ENCODE measurements around the gene SP7. TPM values are rescaled to one million over a fixed set of nuclear protein-coding genes. Genes with fewer than 3 reads are reported as not detected.
A peak's percentile ranks its signal among the peaks of the same experiment; 100 is the strongest.

Gene SP7
- total RNA-seq, 1 experiment from 2014 or later: not detected

DNA sequence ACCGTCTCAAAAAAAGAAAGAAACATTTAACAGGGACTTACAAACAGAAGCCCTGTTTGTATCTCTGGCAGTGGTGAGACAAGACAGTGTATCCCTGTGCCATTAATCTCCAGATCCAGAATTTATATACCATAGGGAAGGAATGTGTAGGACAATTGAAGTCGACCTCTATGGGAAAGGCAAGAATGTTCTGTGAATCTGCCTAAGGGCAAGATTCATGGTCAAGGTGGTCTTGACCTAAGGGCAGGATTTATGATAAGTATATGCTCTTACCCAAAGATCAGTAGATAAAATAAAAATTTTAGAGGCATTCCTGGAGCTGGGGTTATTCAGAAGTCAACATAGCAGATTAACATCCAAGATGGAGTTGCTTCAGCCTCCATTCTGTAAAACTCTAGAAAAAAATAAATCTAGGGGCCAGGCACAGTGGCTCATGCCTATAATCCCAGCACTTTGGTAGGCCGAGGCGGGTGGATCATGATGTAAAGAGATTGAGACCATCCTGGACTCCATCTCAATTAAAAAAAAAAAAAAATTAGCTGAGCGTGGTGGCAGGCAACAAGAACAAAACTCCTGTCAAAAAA, 22.8 kb upstream of the SP7 start:
- TF ChIP-seq EZH2 (IDR thresholded peaks at IDR 0.05; ENCODE audit: low read depth): no peak
- TF ChIP-seq, protein P1, sequence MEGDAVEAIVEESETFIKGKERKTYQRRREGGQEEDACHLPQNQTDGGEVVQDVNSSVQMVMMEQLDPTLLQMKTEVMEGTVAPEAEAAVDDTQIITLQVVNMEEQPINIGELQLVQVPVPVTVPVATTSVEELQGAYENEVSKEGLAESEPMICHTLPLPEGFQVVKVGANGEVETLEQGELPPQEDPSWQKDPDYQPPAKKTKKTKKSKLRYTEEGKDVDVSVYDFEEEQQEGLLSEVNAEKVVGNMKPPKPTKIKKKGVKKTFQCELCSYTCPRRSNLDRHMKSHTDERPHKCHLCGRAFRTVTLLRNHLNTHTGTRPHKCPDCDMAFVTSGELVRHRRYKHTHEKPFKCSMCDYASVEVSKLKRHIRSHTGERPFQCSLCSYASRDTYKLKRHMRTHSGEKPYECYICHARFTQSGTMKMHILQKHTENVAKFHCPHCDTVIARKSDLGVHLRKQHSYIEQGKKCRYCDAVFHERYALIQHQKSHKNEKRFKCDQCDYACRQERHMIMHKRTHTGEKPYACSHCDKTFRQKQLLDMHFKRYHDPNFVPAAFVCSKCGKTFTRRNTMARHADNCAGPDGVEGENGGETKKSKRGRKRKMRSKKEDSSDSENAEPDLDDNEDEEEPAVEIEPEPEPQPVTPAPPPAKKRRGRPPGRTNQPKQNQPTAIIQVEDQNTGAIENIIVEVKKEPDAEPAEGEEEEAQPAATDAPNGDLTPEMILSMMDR (conservative IDR thresholded peaks at IDR 0.05): no peak
- intact Hi-C loops (cut with micrococcal nuclease; ENCODE audit: unreplicated experiment): no loop called here
- Histone ChIP-seq H3K79me2 (ENCODE audit: low read depth) (no peaks in the 10 kb centered on the region), H2AFZ (no peak overlapping the region), H3K4me3 (no peak overlapping the region), H3K4me2 (no peak overlapping the region), H3K4me1 (replicated peaks; ENCODE audit: insufficient read depth) (peaks cover 5% of the 10 kb centered on the region; the same call in 1 of the 2 replicates), H3K9me2 (ENCODE audit: insufficient read depth) (no peaks in the 10 kb centered on the region), H4K20me1 (ENCODE audit: insufficient read depth) (no peaks in the 10 kb centered on the region), H3K9me3 (ENCODE audit: insufficient read depth, low read depth) (no peaks in the 10 kb centered on the region), H3F3A (ENCODE audit: insufficient read depth, low read depth) (no peaks in the 10 kb centered on the region), H3K27ac (no peak overlapping the region), H3K36me3 (ENCODE audit: low read depth) (no peaks in the 10 kb centered on the region), H3K27me3 (ENCODE audit: insufficient read depth, low read depth) (no peaks in the 10 kb centered on the region)
- POLR2A ChIA-PET (ENCODE audit: unreplicated experiment): interaction anchor here (0.9 kb wide), 1 partner anchor 20 kb away, joined by 8 read pairs; no protein-coding TSS in a partner anchor
- DNase-seq: no peak
- no TSS peak for BruUV-seq (replicated peaks)
- CTCF ChIA-PET: no interaction called here

DNA sequence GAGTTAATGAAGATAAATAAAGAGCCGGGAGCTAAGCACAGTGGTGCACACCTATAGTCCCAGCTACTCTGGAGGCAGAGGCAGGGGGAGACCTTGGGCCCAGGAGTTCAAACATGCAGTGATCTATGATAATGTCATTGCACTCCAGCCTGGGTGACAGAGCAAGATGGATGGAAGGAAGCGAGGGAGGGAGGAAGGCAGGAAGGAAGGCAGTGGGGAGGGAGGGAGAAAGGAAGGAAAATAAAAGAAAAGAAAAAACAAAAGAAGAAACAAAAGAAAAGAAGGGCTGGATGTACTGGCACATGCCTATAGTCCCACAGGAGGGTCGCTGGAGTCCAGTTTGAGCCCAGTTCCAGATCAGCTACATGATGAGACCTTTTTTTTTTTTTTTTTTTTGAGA, 19.0 kb upstream of the SP7 start:
- H3K4me2 ChIP-seq: no peak overlapping the region
- peaks cover 6% of the 10 kb centered on the region; the same call in 1 of the 2 replicates for H3F3A ChIP-seq (ENCODE audit: insufficient read depth, low read depth)
- H3K27ac ChIP-seq: no peak overlapping the region
- CTCF ChIA-PET: interaction anchor here (0.6 to 0.7 kb wide), 3 partner anchors 26 to 309 kb away, joined by 4 to 9 read pairs (median 9); no protein-coding TSS in a partner anchor
- peaks cover 6% of the 10 kb centered on the region for H3K4me1 ChIP-seq (replicated peaks; ENCODE audit: insufficient read depth)
- no peak overlapping the region for H2AFZ ChIP-seq
- BruUV-seq (replicated peaks): no TSS peak
- no peak overlapping the region for H3K4me3 ChIP-seq
- intact Hi-C loops (cut with micrococcal nuclease; ENCODE audit: unreplicated experiment): no loop called here
- H3K36me3 ChIP-seq (ENCODE audit: low read depth): no peaks in the 10 kb centered on the region
- no peaks in the 10 kb centered on the region for H3K27me3 ChIP-seq (ENCODE audit: insufficient read depth, low read depth)
- H3K79me2 ChIP-seq (ENCODE audit: low read depth): no peaks in the 10 kb centered on the region
- TF ChIP-seq, protein P1 (conservative IDR thresholded peaks at IDR 0.05): no peak
- TF ChIP-seq EZH2 (IDR thresholded peaks at IDR 0.05; ENCODE audit: low read depth): no peak
- H4K20me1 ChIP-seq (ENCODE audit: insufficient read depth): no peaks in the 10 kb centered on the region
- no peaks in the 10 kb centered on the region for H3K9me3 ChIP-seq (ENCODE audit: insufficient read depth, low read depth)
- no peak for DNase-seq
- H3K9me2 ChIP-seq (ENCODE audit: insufficient read depth): no peaks in the 10 kb centered on the region
- POLR2A ChIA-PET (ENCODE audit: unreplicated experiment): no interaction called here

DNA sequence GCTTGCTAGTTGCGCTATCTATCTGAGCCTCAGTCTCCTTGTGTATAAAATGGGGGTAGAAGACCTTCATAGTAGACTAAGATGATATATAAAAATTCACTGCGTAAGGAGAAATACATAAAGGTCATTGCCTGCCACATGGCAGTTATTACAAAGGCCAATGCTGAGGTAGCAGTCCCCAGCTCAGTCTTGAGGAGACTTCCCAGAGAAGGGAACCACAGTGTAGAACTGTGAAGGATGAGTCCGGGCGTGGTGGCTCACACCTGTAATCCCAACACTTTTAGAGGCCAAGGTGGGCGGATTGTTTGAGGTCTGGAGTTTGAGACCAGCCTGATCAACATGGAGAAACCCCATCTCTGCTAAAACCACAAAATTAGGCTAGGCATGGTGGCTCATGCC, 17.1 kb upstream of the SP7 start:
- Histone ChIP-seq H3K4me1 (replicated peaks; ENCODE audit: insufficient read depth) (peaks cover 6% of the 10 kb centered on the region), H2AFZ (no peak overlapping the region), H3K27ac (peak overlapping the region; percentile 29), H3K79me2 (ENCODE audit: low read depth) (no peaks in the 10 kb centered on the region), H3F3A (ENCODE audit: insufficient read depth, low read depth) (peaks cover 15% of the 10 kb centered on the region), H3K4me3 (no peak overlapping the region), H3K9me3 (ENCODE audit: insufficient read depth, low read depth) (no peaks in the 10 kb centered on the region), H3K27me3 (ENCODE audit: insufficient read depth, low read depth) (no peaks in the 10 kb centered on the region), H3K36me3 (ENCODE audit: low read depth) (no peaks in the 10 kb centered on the region), H4K20me1 (ENCODE audit: insufficient read depth) (no peaks in the 10 kb centered on the region), H3K4me2 (peak overlapping the region; percentile 27), H3K9me2 (ENCODE audit: insufficient read depth) (no peaks in the 10 kb centered on the region)
- POLR2A ChIA-PET (ENCODE audit: unreplicated experiment): interaction anchor here (0.7 kb wide), 1 partner anchor 145 kb away, joined by 4 read pairs; no protein-coding TSS in a partner anchor
- no peak for DNase-seq
- intact Hi-C loops (cut with micrococcal nuclease; ENCODE audit: unreplicated experiment): no loop called here
- CTCF ChIA-PET: interaction anchor here (0.6 to 2.1 kb wide), 4 partner anchors 16 to 299 kb away, joined by 3 to 24 read pairs (median 5); no protein-coding TSS in a partner anchor
- no TSS peak for BruUV-seq (replicated peaks)
- TF ChIP-seq, protein P1 (conservative IDR thresholded peaks at IDR 0.05): no peak
- no peak for TF ChIP-seq EZH2 (IDR thresholded peaks at IDR 0.05; ENCODE audit: low read depth)

Measured in PC-9 (cell line).